Neutrophil (primary cell): ENCODE results near the gene ITM2C.

ENCODE experiments used
- H3K27ac ChIP-seq: fragments of 200-600 bp; sonication (generic); 2 replicates; pipeline ENCODE4 v1.5.1; 2016; ENCODE audit warnings: mild to moderate bottlenecking, moderate library complexity
- H3K27me3 ChIP-seq: fragments of 200-600 bp; sonication (generic); 2 replicates; pipeline ENCODE4 v1.6.0; 2016; ENCODE audit warnings: mild to moderate bottlenecking
- H3K36me3 ChIP-seq: fragments of 200-600 bp; sonication (generic); 2 replicates; pipeline ENCODE4 v1.5.1; 2017
- H3K4me1 ChIP-seq, 2 experiments: fragments of 200-600 bp in 1 of 2; sonication (generic) in 1 of 2; 1 replicate in 1 of 2; 2 replicates in 1 of 2; pipeline versions ENCODE4 v1.5.1 to v1.6.1; 2013 to 2016; ENCODE audit warnings: low read depth in 1 of 2, low read length in 1 of 2, mild to moderate bottlenecking in 1 of 2, moderate library complexity in 1 of 2; ENCODE audit not compliant: control insufficient read depth in 1 of 2, insufficient read depth in 1 of 2
- H3K4me3 ChIP-seq, 2 experiments: fragments of 200-600 bp in 1 of 2; sonication (generic) in 1 of 2; 1 replicate in 1 of 2; 2 replicates in 1 of 2; pipeline ENCODE4 v1.5.1; 2013 to 2016; ENCODE audit warnings: low read depth in 1 of 2, low read length in 1 of 2, mild to moderate bottlenecking in 1 of 2, moderate library complexity in 1 of 2
- H3K9me3 ChIP-seq: fragments of 200-600 bp; sonication (generic); 2 replicates; pipeline ENCODE4 v1.5.1; 2016
- CTCF ChIP-seq: fragments of 200-600 bp; sonication (generic); IDR thresholded peaks from 2 replicates; pipeline ENCODE4 v1.5.1; 2016; ENCODE audit warnings: antibody characterized with exemption

Gene ITM2C

GRCh38 chr2:230896346-230897115 lies 31.8 kb downstream of the ITM2C start:
- Histone ChIP-seq H3K4me1 (peaks cover 0 to 4% of the 10 kb centered on the region in 2 experiments), H3K36me3 (no peaks in the 10 kb centered on the region), H3K9me3 (no peaks in the 10 kb centered on the region), H3K4me3 (no peak overlapping the region), H3K27ac (no peak overlapping the region), H3K27me3 (no peaks in the 10 kb centered on the region)
- no peak for TF ChIP-seq CTCF

- no peak for TF ChIP-seq CTCF
Observed at GRCh38 chr2:230898016-230898712, 33.4 kb downstream of the ITM2C start.

GRCh38 chr2:230898713-230899091 lies 34.0 kb downstream of the ITM2C start:
- Histone ChIP-seq H3K36me3 (no peaks in the 10 kb centered on the region), H3K27me3 (no peaks in the 10 kb centered on the region), H3K27ac (no peak overlapping the region), H3K4me1 (peaks cover 0 to 4% of the 10 kb centered on the region in 2 experiments), H3K4me3 (no peak overlapping the region), H3K9me3 (no peaks in the 10 kb centered on the region)
- no peak for TF ChIP-seq CTCF

More at GRCh38 chr2:230898016-230898712, 33.4 kb downstream of the ITM2C start:
- no peaks in the 10 kb centered on the region for H3K27me3 ChIP-seq
- H3K27ac ChIP-seq: no peak overlapping the region
- no peak overlapping the region for H3K4me3 ChIP-seq
- no peaks in the 10 kb centered on the region for H3K36me3 ChIP-seq
- peaks cover 0 to 4% of the 10 kb centered on the region in 2 experiments for H3K4me1 ChIP-seq
- H3K9me3 ChIP-seq: no peaks in the 10 kb centered on the region

- Histone ChIP-seq H3K27ac (no peak overlapping the region), H3K4me3 (no peak overlapping the region)
Observed at GRCh38 chr2:230899287-230899686, 34.5 kb downstream of the ITM2C start.

GRCh38 chr2:230899786-230900185 lies 35.0 kb downstream of the ITM2C start:
- H3K27me3 ChIP-seq: no peaks in the 10 kb centered on the region

More at GRCh38 chr2:230899287-230899686, 34.5 kb downstream of the ITM2C start:
- Histone ChIP-seq H3K36me3 (no peaks in the 10 kb centered on the region), H3K9me3 (no peaks in the 10 kb centered on the region), H3K27me3 (no peaks in the 10 kb centered on the region), H3K4me1 (peaks cover 0 to 1% of the 10 kb centered on the region in 2 experiments)
- TF ChIP-seq CTCF: no peak

More at GRCh38 chr2:230899786-230900185, 35.0 kb downstream of the ITM2C start:
- Histone ChIP-seq H3K4me1 (no peaks in the 10 kb centered on the region), H3K36me3 (no peaks in the 10 kb centered on the region), H3K4me3 (no peak overlapping the region), H3K9me3 (no peaks in the 10 kb centered on the region), H3K27ac (no peak overlapping the region)
- no peak for TF ChIP-seq CTCF
